K562 (cell line): Measurements from ENCODE around the gene TEP1. TPM values are rescaled to one million over a fixed set of nuclear protein-coding genes. Genes with fewer than 3 reads are reported as not detected.

ENCODE experiments used
- ATAC-seq: fragments of 200-7000 bp; cut with Tn5 transposase; 3 replicates; pipeline ENCODE4 v1.9.1; 2020; ENCODE audit warnings: moderate library complexity
- BruUV-seq: library from RNA; stranded (reverse); fragments of 400-500 nt; replicated peaks from 2 replicates; lab custom pipeline; 2021; lab: Mats Ljungman, UMichigan
- CTCF ChIA-PET: fragments of 300-600 bp; formaldehyde crosslinking; extraction: SDS; loops from one replicate; lab custom pipeline; 2021; ENCODE audit warnings: low intra/inter-chr PET ratio; lab: Yijun Ruan, JAX
- POLR2A ChIA-PET: fragments of 300-600, 350-650 bp; sonication (Branson Sonifier 250); formaldehyde crosslinking; extraction: SDS; loops from one replicate; lab custom pipeline; 2021; ENCODE audit warnings: antibody characterized with exemption, inconsistent platforms; lab: Yijun Ruan, JAX
- DNase-seq, 4 experiments: peaks; one replicate each; pipeline versions ENCODE4 v3.0.0 to v3.0.0-alpha.2; 2011 to 2018; ENCODE audit warnings: low spot score in 3 of 4, mixed read lengths in 3 of 4; ENCODE audit errors: extremely low read depth in 1 of 4
- FAIRE-seq: peaks from 2 replicates; lab custom pipeline; 2011; peaks lifted over from hg19 to GRCh38; lab: Jason Lieb, UNC
- H2AFZ ChIP-seq: 2 replicates; pipeline ENCODE4 v1.6.0; 2011; ENCODE audit warnings: low read depth, low read length, control low read depth, inconsistent platforms
- H3K27ac ChIP-seq: fragments of 200-600 bp; 3 replicates; pipeline ENCODE4 v1.8.0; 2011; ENCODE audit warnings: low read depth, mild to moderate bottlenecking, control low read depth, inconsistent platforms, low read length, moderate library complexity, mixed read lengths; ENCODE audit errors: extremely low read depth
- H3K27me3 ChIP-seq, 2 experiments: fragments of 300-600 bp in 1 of 2; 2 replicates in 1 of 2; 3 replicates in 1 of 2; pipeline versions ENCODE4 v1.6.0 to v1.8.0; 2011; ENCODE audit warnings: inconsistent platforms in 2 of 2, low read length in 2 of 2, mild to moderate bottlenecking in 1 of 2, mixed read lengths in 1 of 2, moderate library complexity in 1 of 2; ENCODE audit not compliant: control insufficient read depth in 2 of 2, insufficient read depth in 2 of 2
- H3K36me3 ChIP-seq: fragments of 300-600 bp; 3 replicates; pipeline ENCODE4 v1.8.0; 2011; ENCODE audit warnings: mild to moderate bottlenecking, low read length, inconsistent platforms; ENCODE audit not compliant: control insufficient read depth, insufficient read depth
- H3K4me1 ChIP-seq, 2 experiments: fragments of 200-600 bp in 1 of 2; replicated peaks in 1 of 2; 2 replicates in 1 of 2; 3 replicates in 1 of 2; pipeline versions ENCODE4 v1.5.1 to v1.8.0; 2011; ENCODE audit warnings: inconsistent platforms in 2 of 2, low read length in 2 of 2, mild to moderate bottlenecking in 1 of 2, mixed read lengths in 1 of 2, moderate library complexity in 1 of 2; ENCODE audit not compliant: control insufficient read depth in 2 of 2, insufficient read depth in 2 of 2
- H3K4me2 ChIP-seq: 2 replicates; pipeline ENCODE4 v1.6.1; 2011; ENCODE audit warnings: low read length, control low read depth, inconsistent platforms, mixed read lengths; ENCODE audit not compliant: insufficient read depth
- H3K4me3 ChIP-seq: fragments of 200-600 bp; sonication (generic), shearing (Covaris generic); 2 replicates; pipeline ENCODE4 v1.5.1; 2016; ENCODE audit warnings: control low read depth, inconsistent platforms
- H3K79me2 ChIP-seq: fragments of 200-600 bp; 3 replicates; pipeline ENCODE4 v1.8.0; 2011; ENCODE audit warnings: low read length, inconsistent platforms; ENCODE audit not compliant: control insufficient read depth, insufficient read depth
- H3K9ac ChIP-seq, 2 experiments: 2 replicates each; pipeline versions ENCODE4 v1.6.0 to v1.6.1; 2011; ENCODE audit warnings: low read depth in 2 of 2, low read length in 2 of 2, control low read depth in 1 of 2, inconsistent platforms in 1 of 2, mild to moderate bottlenecking in 1 of 2, mixed read lengths in 1 of 2; ENCODE audit not compliant: insufficient read depth in 1 of 2
- H3K9me1 ChIP-seq: one replicate; pipeline ENCODE4 v1.6.0; 2011; ENCODE audit warnings: inconsistent platforms, mild to moderate bottlenecking, low read length, moderate library complexity; ENCODE audit not compliant: control insufficient read depth, insufficient read depth
- H3K9me3 ChIP-seq: replicated peaks from 2 replicates; pipeline ENCODE4 v1.5.1; 2011; ENCODE audit warnings: low read depth, low read length, inconsistent platforms; ENCODE audit not compliant: control insufficient read depth, insufficient read depth
- H4K20me1 ChIP-seq: replicated peaks from 2 replicates; pipeline ENCODE4 v1.6.1; 2011; ENCODE audit warnings: low read length, inconsistent platforms, mixed read lengths; ENCODE audit not compliant: control insufficient read depth, insufficient read depth
- ARHGAP35 ChIP-seq: fragments of 450-650 bp; IDR thresholded peaks from 2 replicates; pipeline ENCODE4 v1.6.1; 2018; ENCODE audit not compliant: partially characterized antibody
- BHLHE40 ChIP-seq: IDR thresholded peaks from 2 replicates; pipeline ENCODE4 v1.6.1; 2011; ENCODE audit warnings: low read length, improper control_type of control experiment
- BRF2 ChIP-seq: IDR thresholded peaks from 3 replicates; pipeline ENCODE4 v1.6.1; 2011; ENCODE audit warnings: borderline replicate concordance, mild to moderate bottlenecking; ENCODE audit not compliant: insufficient read length, insufficient read depth
- CEBPG ChIP-seq, 3 experiments: fragments of 200-800 bp in 1 of 3; sonication (Bioruptor generic) in 1 of 3; sonication (generic) in 1 of 3; formaldehyde crosslinking in 1 of 3; IDR thresholded peaks in 2 of 3; conservative IDR thresholded peaks in 1 of 3; 2 replicates each; pipeline versions ENCODE4 v1.6.1 to v1.8.0; 2016 to 2022; ENCODE audit warnings: missing compliant biosample characterization in 2 of 3, missing genetic modification characterization in 2 of 3, mild to moderate bottlenecking in 1 of 3, missing genetic modification reagents in 1 of 3
- CHD2 ChIP-seq: IDR thresholded peaks from 2 replicates; pipeline ENCODE4 v1.6.1; 2011; ENCODE audit warnings: low read depth, low read length
- CREB3L1 ChIP-seq: fragments of 450-650 bp; IDR thresholded peaks from 2 replicates; pipeline ENCODE4 v1.6.1; 2014; ENCODE audit warnings: low read depth, mild to moderate bottlenecking, moderate library complexity, borderline replicate concordance
- ELF1 ChIP-seq: fragments of 200-800 bp; sonication (Bioruptor generic); IDR thresholded peaks from 2 replicates; pipeline ENCODE4 v1.6.1; 2016; ENCODE audit warnings: missing genetic modification characterization, missing compliant biosample characterization
- GTF2A2 ChIP-seq: IDR thresholded peaks from 2 replicates; pipeline ENCODE4 v1.6.1; 2016; ENCODE audit warnings: mild to moderate bottlenecking, missing genetic modification characterization, missing compliant biosample characterization
- HMGN3 ChIP-seq: IDR thresholded peaks from 2 replicates; pipeline ENCODE4 v1.6.1; 2011; ENCODE audit warnings: borderline replicate concordance, low read depth, mild to moderate bottlenecking, mixed read lengths, low read length; ENCODE audit not compliant: insufficient read length; ENCODE audit errors: extremely low read depth
- KAT7 ChIP-seq: sonication (generic); formaldehyde crosslinking; IDR thresholded peaks from 2 replicates; pipeline ENCODE4 v1.8.0; 2022; ENCODE audit warnings: missing genetic modification reagents, mild to moderate bottlenecking, borderline replicate concordance
- KLF10 ChIP-seq: fragments of 250-450 bp; sonication (Bioruptor Pico); IDR thresholded peaks from 2 replicates; pipeline ENCODE4 v1.6.1; 2021; ENCODE audit warnings: matching md5 sums
- MEIS2 ChIP-seq: fragments of 450-650 bp; IDR thresholded peaks from 2 replicates; pipeline ENCODE4 v1.6.1; 2014; ENCODE audit warnings: mild to moderate bottlenecking; ENCODE audit not compliant: partially characterized antibody
- MIER1 ChIP-seq: fragments of 450-650 bp; IDR thresholded peaks from 2 replicates; pipeline ENCODE4 v1.6.1; 2016; ENCODE audit warnings: antibody characterized with exemption, mild to moderate bottlenecking, low read depth
- NR1H2 ChIP-seq: sonication (generic); formaldehyde crosslinking; IDR thresholded peaks from 2 replicates; pipeline ENCODE4 v1.4.0; 2020; ENCODE audit warnings: mild to moderate bottlenecking, missing genetic modification reagents
- SMAD4 ChIP-seq: fragments of 250-450 bp; sonication (Bioruptor Pico); conservative IDR thresholded peaks from 2 replicates; pipeline ENCODE4 v1.8.0; 2021; ENCODE audit warnings: inconsistent platforms, mild to moderate bottlenecking, moderate library complexity
- TAF1 ChIP-seq: IDR thresholded peaks from 2 replicates; pipeline ENCODE4 v1.6.1; 2011; ENCODE audit warnings: mild to moderate bottlenecking, low read length, moderate library complexity; ENCODE audit not compliant: insufficient read depth, control insufficient read depth, severe bottlenecking; ENCODE audit errors: extremely low read depth
- TCF7L2 ChIP-seq: fragments of 150-350 bp; IDR thresholded peaks from 2 replicates; pipeline ENCODE4 v1.6.1; 2016; ENCODE audit warnings: low read depth, mild to moderate bottlenecking, low read length, moderate library complexity
- ZEB2 ChIP-seq: fragments of 450-650 bp; IDR thresholded peaks from 2 replicates; pipeline ENCODE4 v1.6.1; 2016
- WGBS: fragments of 100-300 bp; shearing (Covaris generic); methylation state at CpG from one replicate; pipeline ENCODE4 v1.1.6; 2016; ENCODE audit warnings: low coverage, mixed read lengths; ENCODE audit not compliant: insufficient coverage; ENCODE audit errors: missing lambda C conversion rate; 5-methylcytosine and 5-hydroxymethylcytosine counted together
- in situ Hi-C: fragments of 300-500 bp; cut with MboI; formaldehyde crosslinking; loops from 4 replicates; pipeline ENCODE4 v1.15.0; 2018; ENCODE audit warnings: inconsistent platforms, mixed read lengths
- intact Hi-C: fragments of 100-400 bp; cut with micrococcal nuclease; formaldehyde crosslinking; loops from 2 replicates; pipeline ENCODE4 v1.14.2; 2022
- polyA plus RNA-seq, 8 experiments: library from polyadenylated mRNA; depleted of rRNA in 4 of 8; stranded (reverse) in 5 of 8; unstranded in 3 of 8; fragments of >200 nt; fragmentation: Nextera tagmentation in 2 of 8; fragmentation: Illumina TruSeq in 1 of 8; extraction: Ambion mirVana in 2 of 8; extraction: Trizol in 1 of 8; gene quantifications; 2 replicates each; pipeline versions ENCODE4 v1.2.1 to v1.2.3, GENCODE V29; 2011 to 2014; ENCODE audit warnings: inconsistent platforms in 1 of 8, missing spikeins in 1 of 8
- total RNA-seq, 7 experiments: library from RNA; depleted of rRNA in 6 of 7; stranded (reverse); fragments of >200 nt in 6 of 7; fragmentation: Illumina TruSeq in 2 of 7; extraction: Trizol in 2 of 7; gene quantifications; 2 replicates each; pipeline versions ENCODE4 v1.2.1 to v1.2.3, GENCODE V29; 2011 to 2021; ENCODE audit warnings: low replicate concordance in 1 of 7

Gene TEP1
- total and polyA plus RNA-seq, 9 of the 15 experiments (the other 6 are each of a cell fraction or from before 2014, with no cell fraction given) = 1.0 to 12.2 (median 7.1) TPM

GRCh38 chr14:20461225-20462141, 48.2 kb upstream of the TEP1 start, which contains the start of gene PIP4P1:
PIP4P1 (minus strand) TSS chr14:20461434; CDS start chr14:20461325, 109 bp downstream.
- in situ Hi-C loops = no loop called here
- BruUV-seq = no TSS peak
- TF ChIP-seq BHLHE40 = peak; percentile 99
- TF ChIP-seq MEIS2 = peak; percentile 67
- TF ChIP-seq ARHGAP35 = no peak
- peak; percentile 69 for TF ChIP-seq ELF1 (tag)
- TF ChIP-seq KAT7 (CRISPR knock-in tag) = 0 out of 2 replicates have a peak, but pooled peaks have one; percentile 35
- TF ChIP-seq MIER1 = no peak
- TF ChIP-seq CREB3L1 = peak; percentile 21; the same call in 1 of the 2 replicates
- peak; percentile 34 for TF ChIP-seq TAF1
- no peak for TF ChIP-seq TCF7L2
- TF ChIP-seq KLF10 (CRISPR knock-in tag) = no peak
- TF ChIP-seq ZEB2 = no peak
- TF ChIP-seq GTF2A2 (tag) = no peak
- peak; percentile 57; the same call in 1 of the 2 replicates for TF ChIP-seq CEBPG (CRISPR knock-in tag; IDR thresholded peaks at IDR 0.05)
- peak in 1 of 2 experiments; percentile 39; a peak in 1 of 4 replicates for TF ChIP-seq CEBPG (tag; conservative IDR thresholded peaks at IDR 0.05 in 1 of 2, IDR thresholded peaks at IDR 0.05 in 1 of 2)
- no peak for TF ChIP-seq SMAD4 (CRISPR knock-in tag)
- no peak for TF ChIP-seq BRF2
- TF ChIP-seq NR1H2 (CRISPR knock-in tag) = no peak
- peak; percentile 53 for TF ChIP-seq HMGN3
- peak; percentile 70 for TF ChIP-seq CHD2

More at GRCh38 chr14:20461225-20462141, 48.2 kb upstream of the TEP1 start, which contains the start of gene PIP4P1:
- H3K9me1 ChIP-seq = no peaks in the 10 kb centered on the region
- ChIA-PET CTCF (no interaction called here), POLR2A (interaction anchor here (0.6 to 2.7 kb wide), 11 partner anchors 10 to 138 kb away, joined by 3 to 36 read pairs (median 4); partner anchors contain the start of gene PARP2)
- H3K79me2 ChIP-seq = peaks cover 41% of the 10 kb centered on the region
- peaks cover 26 to 33% of the 10 kb centered on the region in 2 experiments for H3K4me1 ChIP-seq
- no peaks in the 10 kb centered on the region for H3K9me3 ChIP-seq
- H4K20me1 ChIP-seq = no peaks in the 10 kb centered on the region
- H3K4me3 ChIP-seq = peak within 1 kb of the TSS; percentile 76
- WGBS = 0% methylated on average over 37 of the region's 67 CpGs
- H2AFZ ChIP-seq = peak within 1 kb of the TSS; percentile 82
- peak within 1 kb of the TSS; percentile 96 for H3K27ac ChIP-seq
- peak within 1 kb of the TSS; percentile 90 for H3K4me2 ChIP-seq
- H3K36me3 ChIP-seq = peaks cover 38% of the 10 kb centered on the region
- DNase-seq (peak; percentile 79 to 97 (median 85)), ATAC-seq (peak; percentile 93), FAIRE-seq (peak; percentile 100)
- H3K9ac ChIP-seq = peak within 1 kb of the TSS; percentile 88 to 93
- intact Hi-C loops = loop anchor here (1.0 to 2.0 kb wide), 2 partner anchors 29 to 129 kb away; no protein-coding TSS in a partner anchor
- no peaks in the 10 kb centered on the region for H3K27me3 ChIP-seq
